ENCODE data around the gene FHL3.
A peak's percentile ranks its signal among the peaks of the same experiment; 100 is the strongest.
"Not testable (repeated sequence)": the region's sequence is repeated elsewhere in the genome, so short reads cannot be mapped to it uniquely, and the experiment has no call there.

The FHL3 gene

DNA sequence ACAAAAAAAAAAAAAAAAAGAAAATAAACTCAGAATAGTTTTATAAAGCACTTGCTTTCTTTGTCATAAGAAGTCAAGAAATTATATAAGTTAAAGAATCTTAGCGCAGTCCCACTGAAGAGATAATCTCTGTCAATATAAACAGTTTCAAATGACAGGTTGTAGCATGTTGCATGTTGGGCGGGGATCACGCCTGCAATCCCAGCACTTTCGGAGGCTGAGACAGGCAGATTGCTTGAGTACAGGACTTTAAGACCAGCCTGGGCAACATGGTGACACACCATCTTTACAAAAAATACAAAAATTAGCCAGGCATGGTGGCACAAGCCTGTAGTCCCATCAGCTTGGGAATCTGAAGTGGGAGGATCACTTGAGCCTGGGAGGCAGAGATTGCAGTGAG is 40.0 kb downstream of the FHL3 start:
- no peak overlapping the region for H3K4me2 ChIP-seq
- no peak for TF ChIP-seq Cebpa-rat (IDR thresholded peaks at IDR 0.05)
- H3K9ac ChIP-seq: no peak overlapping the region
- H3K9me3 ChIP-seq (replicated peaks in 1 of 11): no peaks in the 10 kb centered on the region
- no peak overlapping the region for H3K4me3 ChIP-seq
- H4K20me1 ChIP-seq: peaks cover 0 to 50% (median 20%) of the 10 kb centered on the region in 11 experiments; a peak in 13 of 22 replicates
- no peaks in the 10 kb centered on the region for H3K27me3 ChIP-seq
- no peak overlapping the region for H3K27ac ChIP-seq
- H3K4me1 ChIP-seq: no peaks in the 10 kb centered on the region
- peaks cover 96 to 100% (median 99%) of the 10 kb centered on the region in 11 experiments for H3K36me3 ChIP-seq

DNA sequence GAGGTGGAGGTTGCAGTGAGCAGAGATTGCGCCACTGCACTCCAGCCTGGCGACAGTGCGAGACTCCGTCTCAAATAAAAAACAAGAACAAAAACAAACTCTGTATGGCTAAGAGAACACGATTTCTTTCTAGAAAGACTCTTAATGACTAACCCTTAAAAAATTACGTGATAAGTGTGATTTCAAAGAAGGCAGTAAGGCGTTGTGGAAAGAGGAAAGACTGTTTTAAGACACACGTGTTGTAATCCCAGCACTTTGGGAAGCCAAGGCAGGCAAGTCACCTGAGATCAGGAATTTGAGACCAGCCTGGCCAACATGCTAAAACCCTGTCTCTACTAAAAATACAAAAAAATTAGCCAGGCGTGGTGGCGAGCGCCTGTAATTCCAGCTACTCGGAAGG is 41.2 kb downstream of the FHL3 start:
- H3K27ac ChIP-seq; H3K27me3 ChIP-seq; H3K4me1 ChIP-seq; H3K4me3 ChIP-seq; H3K9me3 ChIP-seq (replicated peaks in 1 of 11); H3K9ac ChIP-seq; H3K4me2 ChIP-seq: not testable (repeated sequence)
- H4K20me1 ChIP-seq: peaks cover 0 to 39% (median 10%) of the 10 kb centered on the region in 11 experiments; a peak in 13 of 22 replicates
- peaks cover 98 to 100% (median 100%) of the 10 kb centered on the region in 11 experiments for H3K36me3 ChIP-seq

DNA sequence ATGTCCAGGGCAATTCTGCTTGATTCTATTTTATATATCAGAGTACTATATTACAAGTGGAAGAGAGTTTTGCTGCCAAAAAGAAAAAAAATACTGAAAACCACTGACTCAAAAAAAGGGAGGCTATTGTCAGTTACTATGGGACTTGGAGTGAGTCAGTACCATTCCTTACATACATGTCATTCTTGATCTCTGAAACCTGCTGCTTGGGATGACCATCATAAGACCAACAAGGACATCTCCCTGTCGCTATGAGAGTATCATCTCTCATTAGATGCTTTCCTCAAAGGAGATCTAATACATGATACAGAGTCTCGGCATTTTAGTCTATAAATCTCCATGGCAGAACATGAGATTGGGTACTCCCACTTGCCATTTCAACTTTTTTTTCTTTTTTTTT is 46.6 kb downstream of the FHL3 start:
- Histone ChIP-seq H4K20me1 (peaks cover 0 to 32% (median 7%) of the 10 kb centered on the region in 11 experiments; a peak in 9 of 22 replicates), H3K36me3 (peaks cover 75 to 88% (median 81%) of the 10 kb centered on the region in 11 experiments), H3K27ac (no peak overlapping the region), H3K4me2 (no peak overlapping the region), H3K9ac (no peak overlapping the region), H3K9me3 (replicated peaks in 1 of 11) (no peaks in the 10 kb centered on the region), H3K27me3 (no peaks in the 10 kb centered on the region), H3K4me1 (peaks cover 0 to 17% (median 14%) of the 10 kb centered on the region in 10 experiments; a peak in 14 of 20 replicates), H3K4me3 (no peak overlapping the region)
- TF ChIP-seq Cebpa-rat (IDR thresholded peaks at IDR 0.05): no peak

DNA sequence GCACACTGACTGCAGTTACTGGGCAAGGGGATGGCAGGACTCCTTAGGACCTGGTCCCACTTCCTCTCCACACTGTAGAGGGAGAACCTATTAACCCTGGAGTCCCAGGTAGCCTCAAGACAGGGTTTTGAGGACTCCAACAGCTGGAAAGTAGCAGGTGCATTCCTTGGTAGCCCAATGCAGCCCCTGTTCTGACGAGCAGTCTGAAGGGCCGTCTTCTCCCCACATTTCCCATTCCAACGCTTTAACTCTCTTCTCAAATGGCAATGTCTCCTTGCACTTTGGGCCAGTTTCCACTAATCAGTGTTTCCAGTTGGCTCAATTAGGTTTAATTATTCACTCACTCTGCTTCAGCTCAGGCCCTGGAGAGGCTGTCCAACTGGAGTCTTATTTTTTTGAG is 49.6 kb downstream of the FHL3 start:
- Histone ChIP-seq H3K4me3 (no peak overlapping the region), H3K9ac (no peak overlapping the region), H3K27ac (no peak overlapping the region), H3K9me3 (replicated peaks in 1 of 11) (no peaks in the 10 kb centered on the region), H3K27me3 (no peaks in the 10 kb centered on the region), H3K4me2 (no peak overlapping the region), H3K4me1 (peaks cover 15 to 43% (median 33%) of the 10 kb centered on the region in 10 experiments), H3K36me3 (peaks cover 45 to 58% (median 51%) of the 10 kb centered on the region in 11 experiments), H4K20me1 (peaks cover 0 to 23% (median 3%) of the 10 kb centered on the region in 11 experiments; a peak in 7 of 22 replicates)
- no peak for TF ChIP-seq Cebpa-rat (IDR thresholded peaks at IDR 0.05)

DNA sequence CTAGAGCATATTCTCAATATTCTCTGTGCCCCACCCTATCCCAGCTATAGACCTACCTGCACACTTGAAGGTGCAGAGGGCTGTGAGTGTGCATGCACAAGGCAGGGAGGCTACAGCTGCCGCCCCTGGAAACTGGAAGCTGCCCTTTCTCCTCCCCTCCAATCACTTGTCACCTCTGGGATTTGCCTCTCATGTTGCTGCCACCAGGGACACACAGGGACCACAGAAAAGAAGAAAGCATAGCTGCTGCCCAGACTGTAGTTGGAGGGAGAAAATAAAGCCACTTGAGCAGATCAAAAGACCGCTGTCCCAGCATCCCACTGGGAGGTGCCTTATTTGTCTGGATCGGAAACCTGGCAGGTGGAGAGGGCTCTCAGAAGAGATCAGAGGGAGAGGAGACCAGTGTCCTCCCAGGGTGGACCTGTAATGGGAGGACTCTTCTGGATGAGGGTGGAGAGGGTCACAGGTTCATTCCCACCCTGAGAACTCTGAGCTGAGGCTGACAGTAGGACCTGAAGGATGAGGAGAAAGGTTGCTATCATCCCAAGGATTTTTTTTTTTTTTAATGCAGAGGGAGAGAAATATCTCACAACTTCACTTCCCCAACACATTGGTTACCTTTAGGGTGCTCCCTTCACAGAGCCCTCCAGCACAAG is 50.9 kb downstream of the FHL3 start:
- H3K9ac ChIP-seq: peak overlapping the region in 2 of 11 experiments; percentile 30 to 40; a peak in 1 of 22 replicates
- peaks cover 15 to 43% (median 33%) of the 10 kb centered on the region in 10 experiments for H3K4me1 ChIP-seq
- peaks cover 33 to 45% (median 38%) of the 10 kb centered on the region in 11 experiments for H3K36me3 ChIP-seq
- no peak overlapping the region for H3K27ac ChIP-seq
- no peak overlapping the region for H3K4me3 ChIP-seq
- no peaks in the 10 kb centered on the region for H3K9me3 ChIP-seq (replicated peaks in 1 of 11)
- H3K4me2 ChIP-seq: peak overlapping the region in 7 of 11 experiments; percentile 23 to 64 (median 47); a peak in 15 of 22 replicates
- H3K27me3 ChIP-seq: no peaks in the 10 kb centered on the region
- TF ChIP-seq Cebpa-rat (IDR thresholded peaks at IDR 0.05): no peak
- peaks cover 0 to 23% (median 3%) of the 10 kb centered on the region in 11 experiments; a peak in 7 of 22 replicates for H4K20me1 ChIP-seq

DNA sequence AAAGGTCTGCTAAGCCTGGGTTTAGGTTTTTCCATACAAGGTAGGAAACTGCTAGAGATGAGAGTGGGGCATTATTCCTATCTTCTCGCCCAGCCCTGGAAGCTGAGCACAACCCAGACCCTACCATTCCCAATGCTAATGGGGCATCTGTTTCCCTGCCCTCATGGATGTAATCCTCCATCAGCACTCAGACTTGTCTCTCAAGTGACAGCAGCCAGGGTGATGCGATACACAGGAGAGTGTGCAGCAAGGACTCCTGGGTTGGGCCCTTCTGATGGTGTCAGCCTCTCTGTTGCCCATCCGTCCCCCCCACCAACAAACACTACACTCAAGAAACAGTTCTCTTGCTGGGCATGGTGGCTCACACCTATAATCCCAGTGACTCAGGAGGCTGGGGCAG is 52.6 kb downstream of the FHL3 start:
- H3K27me3 ChIP-seq: no peaks in the 10 kb centered on the region
- H3K36me3 ChIP-seq: peaks cover 16 to 28% (median 21%) of the 10 kb centered on the region in 11 experiments
- peaks cover 31 to 43% (median 38%) of the 10 kb centered on the region in 10 experiments for H3K4me1 ChIP-seq
- H3K9ac ChIP-seq: no peak overlapping the region
- H3K4me3 ChIP-seq: no peak overlapping the region
- H3K4me2 ChIP-seq: peak overlapping the region in 5 of 11 experiments; percentile 12 to 64 (median 40); a peak in 7 of 22 replicates
- peaks cover 0 to 14% (median 3%) of the 10 kb centered on the region in 11 experiments; a peak in 6 of 22 replicates for H4K20me1 ChIP-seq
- no peak overlapping the region for H3K27ac ChIP-seq
- no peaks in the 10 kb centered on the region for H3K9me3 ChIP-seq (replicated peaks in 1 of 11)
- TF ChIP-seq Cebpa-rat (IDR thresholded peaks at IDR 0.05): no peak

DNA sequence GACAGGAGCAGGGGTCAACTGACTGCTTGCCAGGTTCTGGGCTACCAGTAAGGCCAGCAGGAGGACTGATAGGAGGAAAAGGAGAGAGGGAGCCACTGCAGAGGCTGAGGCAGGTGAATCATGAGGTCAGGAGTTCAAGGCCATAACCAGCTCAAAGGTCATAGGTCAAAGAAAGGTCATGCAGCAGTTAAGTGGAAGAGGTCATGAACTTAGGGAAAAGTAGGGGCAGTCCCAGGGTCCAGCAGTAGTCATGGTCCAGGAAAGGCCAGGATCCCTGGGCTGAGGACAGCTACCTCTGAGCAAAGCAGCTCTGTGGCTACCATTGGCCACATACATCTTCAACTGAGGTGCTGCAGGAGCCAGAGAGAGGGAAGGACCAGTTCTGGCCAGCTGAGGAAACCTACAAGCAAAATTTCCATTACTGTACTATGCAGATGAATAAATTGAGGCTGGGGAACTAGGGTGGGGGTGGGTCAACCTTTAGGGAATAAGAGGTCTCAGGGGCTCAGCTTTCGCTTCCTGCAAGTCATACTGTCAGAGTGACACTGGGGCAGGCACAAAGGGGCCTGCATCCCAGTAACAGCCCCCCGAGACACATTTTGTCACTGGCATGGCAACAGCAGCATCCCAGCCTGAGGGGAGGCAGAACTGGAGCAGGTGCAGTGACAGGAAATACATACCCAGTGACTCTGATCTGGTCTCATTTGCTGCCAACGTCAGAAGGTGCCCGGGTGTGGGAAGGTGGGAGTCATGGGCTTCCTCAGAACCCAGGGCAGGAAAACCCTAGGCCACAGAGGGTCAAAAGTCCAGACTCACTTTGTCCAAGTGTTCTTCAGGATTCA is 53.3 kb downstream of the FHL3 start:
- no peak overlapping the region; a peak in 2 of 22 replicates for H3K9ac ChIP-seq
- peak overlapping the region; percentile 15 to 60 (median 40); a peak in 17 of 22 replicates for H3K4me2 ChIP-seq
- no peak overlapping the region for H3K4me3 ChIP-seq
- H4K20me1 ChIP-seq: peaks cover 0 to 14% (median 3%) of the 10 kb centered on the region in 11 experiments; a peak in 6 of 22 replicates
- no peak overlapping the region for H3K27ac ChIP-seq
- TF ChIP-seq Cebpa-rat (IDR thresholded peaks at IDR 0.05): no peak
- H3K9me3 ChIP-seq (replicated peaks in 1 of 11): no peaks in the 10 kb centered on the region
- H3K27me3 ChIP-seq: no peaks in the 10 kb centered on the region
- H3K4me1 ChIP-seq: peaks cover 38 to 48% (median 44%) of the 10 kb centered on the region in 10 experiments
- peaks cover 9 to 21% (median 14%) of the 10 kb centered on the region in 11 experiments for H3K36me3 ChIP-seq

DNA sequence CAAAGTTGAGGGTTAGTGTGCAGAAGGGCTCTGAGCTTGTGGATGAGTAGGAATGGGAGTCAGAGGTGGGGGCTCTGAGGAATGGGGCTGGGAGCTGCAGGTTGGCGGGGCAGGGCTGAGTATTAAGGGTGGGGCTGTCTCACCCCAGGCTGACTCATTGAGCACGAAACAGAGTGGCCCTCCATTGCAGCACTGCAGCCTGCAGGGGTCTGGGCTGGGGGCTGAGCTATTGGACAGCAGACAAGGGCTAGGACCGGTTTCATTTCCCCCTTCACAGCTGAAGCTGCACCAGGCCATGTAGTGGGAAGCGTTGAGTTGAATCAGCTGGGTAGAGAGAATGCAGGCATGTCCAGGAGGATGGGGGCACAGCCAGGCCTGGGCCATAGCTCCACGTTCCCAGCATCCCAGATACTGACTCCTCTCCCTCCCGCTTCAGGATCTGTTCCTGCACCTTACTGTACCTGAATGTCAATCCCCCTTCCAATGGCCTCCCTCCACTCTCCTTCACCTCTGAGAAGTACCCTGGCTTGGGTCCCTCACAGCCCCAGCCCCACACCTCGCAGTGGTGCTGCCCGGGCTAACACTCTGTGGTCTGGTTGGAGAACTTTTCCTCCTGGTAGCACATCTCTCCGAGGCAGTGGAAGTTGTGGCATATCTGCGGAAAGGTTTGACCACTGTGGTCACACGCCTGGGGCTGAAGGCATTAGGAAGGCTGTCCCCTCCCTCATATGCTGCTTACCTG is 54.1 kb downstream of the FHL3 start:
- Histone ChIP-seq H3K4me3 (no peak overlapping the region), H3K36me3 (peaks cover under 1 to 13% (median 6%) of the 10 kb centered on the region in 11 experiments; a peak in 18 of 22 replicates), H3K27ac (no peak overlapping the region), H4K20me1 (peaks cover 0 to 14% (median 3%) of the 10 kb centered on the region in 11 experiments; a peak in 6 of 22 replicates), H3K9me3 (replicated peaks in 1 of 11) (no peaks in the 10 kb centered on the region), H3K4me2 (peak overlapping the region in 8 of 11 experiments; percentile 16 to 60 (median 46); a peak in 12 of 22 replicates), H3K9ac (no peak overlapping the region), H3K27me3 (no peaks in the 10 kb centered on the region), H3K4me1 (peaks cover 38 to 52% (median 47%) of the 10 kb centered on the region in 10 experiments)
- TF ChIP-seq Cebpa-rat (IDR thresholded peaks at IDR 0.05): no peak
